ENCODE measurements around the gene DEPP1. TPM values are rescaled to one million over a fixed set of nuclear protein-coding genes. Genes with fewer than 3 reads are reported as not detected.
A peak's percentile ranks its signal among the peaks of the same experiment; 100 is the strongest.

DEPP1 gene
- total RNA-seq, 6 experiments from 2014 or later: 5.3 to 94.6 (median 71.5) TPM

- Histone ChIP-seq H3K4me3 (no peak overlapping the region), H3K4me1 (peaks cover 0 to 28% (median 0%) of the 10 kb centered on the region in 4 donors), H3K27me3 (no peaks in the 10 kb centered on the region), H3K36me3 (no peaks in the 10 kb centered on the region), H3K9me3 (peaks cover 0 to 5% (median 0%) of the 10 kb centered on the region in 4 donors), H3K27ac (no peak overlapping the region)
- intact Hi-C loops (cut with DNase I): no loop called here
- no peak for TF ChIP-seq CTCF (IDR thresholded peaks at IDR 0.05)
- TF ChIP-seq POLR2A (IDR thresholded peaks at IDR 0.05): no peak
- ATAC-seq (no peak), DNase-seq (no peak)
- WGBS (ENCODE audit: insufficient coverage, low coverage, low lambda C conversion rate, missing lambda C conversion rate): 75% methylated on average over 1 of the region's 1 CpG
Measured at GRCh38 chr10:44944354-44944753, 34.3 kb downstream of the DEPP1 start.

GRCh38 chr10:44939691-44940401, 38.8 kb downstream of the DEPP1 start:
- peaks cover 0 to 5% (median 0%) of the 10 kb centered on the region in 4 donors for H3K9me3 ChIP-seq
- H3K4me3 ChIP-seq: no peak overlapping the region
- H3K27ac ChIP-seq: peak overlapping the region; percentile 39 to 83 (median 61)
- DNase-seq: no peak
- peak; percentile 76 to 96 (median 86) for ATAC-seq
- 53% methylated on average over 6 of the region's 7 CpGs for whole genome bisulfite sequencing (ENCODE audit: insufficient coverage, low coverage, low lambda C conversion rate, missing lambda C conversion rate)
- no peak for TF ChIP-seq POLR2A (IDR thresholded peaks at IDR 0.05)
- TF ChIP-seq CTCF (IDR thresholded peaks at IDR 0.05): no peak
- H3K27me3 ChIP-seq: no peaks in the 10 kb centered on the region
- H3K36me3 ChIP-seq: no peaks in the 10 kb centered on the region
- intact Hi-C loops (cut with DNase I): no loop called here
- H3K4me1 ChIP-seq: peaks cover 0 to 42% (median 0%) of the 10 kb centered on the region in 4 donors

GRCh38 chr10:44938956-44939355, 39.7 kb downstream of the DEPP1 start:
- TF ChIP-seq POLR2A (IDR thresholded peaks at IDR 0.05): no peak
- TF ChIP-seq CTCF (IDR thresholded peaks at IDR 0.05): no peak
- ATAC-seq: no peak

GRCh38 chr10:44937196-44938005, 41.2 kb downstream of the DEPP1 start:
- peak in 3 of 4 donors; percentile 25 to 59 (median 31) for ATAC-seq
- TF ChIP-seq CTCF (IDR thresholded peaks at IDR 0.05) (no peak), POLR2A (IDR thresholded peaks at IDR 0.05) (no peak)
- 79% methylated on average over 6 of the region's 9 CpGs for WGBS (ENCODE audit: insufficient coverage, low coverage, low lambda C conversion rate, missing lambda C conversion rate)
- Histone ChIP-seq H3K27ac (peak overlapping the region in 1 of 3 donors; percentile 57), H3K9me3 (no peaks in the 10 kb centered on the region), H3K4me1 (peaks cover 0 to 44% (median 0%) of the 10 kb centered on the region in 4 donors), H3K4me3 (no peak overlapping the region), H3K36me3 (no peaks in the 10 kb centered on the region), H3K27me3 (no peaks in the 10 kb centered on the region)
- intact Hi-C loops (cut with DNase I): no loop called here
- DNase-seq: no peak

More at GRCh38 chr10:44938956-44939355, 39.7 kb downstream of the DEPP1 start:
- intact Hi-C loops (cut with DNase I): no loop called here
- H3K36me3 ChIP-seq: no peaks in the 10 kb centered on the region
- no peak for DNase-seq
- H3K9me3 ChIP-seq: no peaks in the 10 kb centered on the region
- no peak overlapping the region for H3K4me3 ChIP-seq
- 83% methylated on average over 7 of the region's 7 CpGs for WGBS (ENCODE audit: insufficient coverage, low coverage, low lambda C conversion rate, missing lambda C conversion rate)
- H3K4me1 ChIP-seq: peaks cover 0 to 42% (median 0%) of the 10 kb centered on the region in 4 donors
- no peaks in the 10 kb centered on the region for H3K27me3 ChIP-seq
- H3K27ac ChIP-seq: peak overlapping the region in 1 of 3 donors; percentile 83
